SH-SY5Y (cell line): Measurements from ENCODE around the gene VAT1L.

ENCODE experiments used
- GATA2 ChIP-seq: IDR thresholded peaks from 2 replicates; pipeline ENCODE4 v1.6.1; 2011; ENCODE audit warnings: mild to moderate bottlenecking, low read depth, low read length
- GATA3 ChIP-seq: IDR thresholded peaks from 2 replicates; pipeline ENCODE4 v1.6.1; 2011; ENCODE audit warnings: low read depth, mild to moderate bottlenecking, low read length, moderate library complexity

GRCh38 chr16:77869997-77870813 lies 81.8 kb downstream of the VAT1L start:
- TF ChIP-seq GATA3 (no peak), GATA2 (no peak)
